Keratinocyte (primary cell): ENCODE measurements around the gene MORF4L1. TPM values are rescaled to one million over a fixed set of nuclear protein-coding genes. Genes with fewer than 3 reads are reported as not detected.
A peak's percentile ranks its signal among the peaks of the same experiment; 100 is the strongest.
"Not testable (repeated sequence)": the region's sequence is repeated elsewhere in the genome, so short reads cannot be mapped to it uniquely, and the experiment has no call there.

Experiments
- DNase-seq: peaks from one replicate; pipeline ENCODE4 v3.0.0-alpha.2; 2011; ENCODE audit warnings: low read depth, missing footprints, low spot score
- FAIRE-seq: peaks from 2 replicates; lab custom pipeline; 2011; peaks lifted over from hg19 to GRCh38; lab: Jason Lieb, UNC
- H2AFZ ChIP-seq: 2 replicates; pipeline ENCODE4 v1.6.0; 2012; ENCODE audit warnings: low read length, control low read depth, inconsistent platforms; ENCODE audit not compliant: control insufficient read depth
- H3K27ac ChIP-seq: 2 replicates; pipeline ENCODE4 v1.5.1; 2011; ENCODE audit warnings: low read length; ENCODE audit not compliant: control insufficient read depth, insufficient read depth
- H3K27me3 ChIP-seq: 3 replicates; pipeline ENCODE4 v1.6.0; 2011; ENCODE audit warnings: low read length; ENCODE audit not compliant: control insufficient read depth, insufficient read depth; ENCODE audit errors: extremely low read depth
- H3K36me3 ChIP-seq, 2 experiments: 2 replicates in 1 of 2; 3 replicates in 1 of 2; pipeline ENCODE4 v1.5.1; 2011; ENCODE audit warnings: low read length in 2 of 2, mild to moderate bottlenecking in 1 of 2; ENCODE audit not compliant: control insufficient read depth in 2 of 2, insufficient read depth in 2 of 2; ENCODE audit errors: extremely low read depth in 1 of 2
- H3K4me1 ChIP-seq: 3 replicates; pipeline ENCODE4 v1.5.1; 2011; ENCODE audit warnings: low read length; ENCODE audit not compliant: control insufficient read depth, insufficient read depth; ENCODE audit errors: extremely low read depth
- H3K4me2 ChIP-seq: 3 replicates; pipeline ENCODE4 v1.6.0; 2011; ENCODE audit warnings: low read depth, low read length; ENCODE audit not compliant: control insufficient read depth, insufficient read depth; ENCODE audit errors: extremely low read depth
- H3K4me3 ChIP-seq, 3 experiments: fragments of 200-600 bp in 1 of 3; sonication (generic) in 1 of 3; 2 replicates in 2 of 3; 3 replicates in 1 of 3; pipeline ENCODE4 v1.5.1; 2011 to 2016; ENCODE audit warnings: low read length in 3 of 3, mild to moderate bottlenecking in 3 of 3, control low read depth in 2 of 3, inconsistent platforms in 1 of 3, low read depth in 1 of 3, mixed read lengths in 1 of 3, mixed run types in 1 of 3, moderate library complexity in 1 of 3; ENCODE audit not compliant: control insufficient read depth in 2 of 3, insufficient read depth in 2 of 3; ENCODE audit errors: extremely low read depth in 1 of 3
- H3K79me2 ChIP-seq: 2 replicates; pipeline ENCODE4 v1.6.0; 2012; ENCODE audit warnings: low read length; ENCODE audit not compliant: control insufficient read depth, insufficient read depth
- H3K9ac ChIP-seq: 3 replicates; pipeline ENCODE4 v1.6.0; 2011; ENCODE audit warnings: low read length; ENCODE audit not compliant: control insufficient read depth, insufficient read depth; ENCODE audit errors: extremely low read depth
- H3K9me1 ChIP-seq: 3 replicates; pipeline ENCODE4 v1.6.0; 2011; ENCODE audit warnings: low read length; ENCODE audit not compliant: control insufficient read depth, insufficient read depth; ENCODE audit errors: extremely low read depth
- H3K9me3 ChIP-seq: 2 replicates; pipeline ENCODE4 v1.5.1; 2012; ENCODE audit warnings: low read depth, low read length; ENCODE audit not compliant: control insufficient read depth
- H4K20me1 ChIP-seq: 3 replicates; pipeline ENCODE4 v1.6.0; 2011; ENCODE audit warnings: low read length; ENCODE audit not compliant: control insufficient read depth, insufficient read depth; ENCODE audit errors: extremely low read depth
- CTCF ChIP-seq, 3 experiments: IDR thresholded peaks in 1 of 3; conservative IDR thresholded peaks in 1 of 3; optimal IDR thresholded peaks in 1 of 3; 2 replicates in 2 of 3; 3 replicates in 1 of 3; pipeline versions ENCODE3 to v1.5.1; 2011; ENCODE audit warnings: low read length in 3 of 3, mild to moderate bottlenecking in 3 of 3, moderate library complexity in 2 of 3, control low read depth in 1 of 3, inconsistent platforms in 1 of 3; ENCODE audit not compliant: insufficient read depth in 2 of 3; ENCODE audit errors: extremely low read depth in 1 of 3
- EZH2 ChIP-seq: IDR thresholded peaks from one replicate; pipeline ENCODE4 v1.6.1; 2012; ENCODE audit warnings: inconsistent platforms, mild to moderate bottlenecking, low read length, moderate library complexity
- dilution Hi-C: fragments of 300-500 bp; cut with MboI; formaldehyde crosslinking; loops from one replicate; pipeline ENCODE4 v1.7.0; 2020; ENCODE audit warnings: low sequenced_read_pairs; ENCODE audit not compliant: extremely low pct_ligation_motif_present
- polyA plus RNA-seq, 5 experiments: library from polyadenylated mRNA; depleted of rRNA in 3 of 5; stranded (reverse) in 3 of 5; stranded (forward) in 1 of 5; unstranded in 1 of 5; fragments of >200 nt; gene quantifications; 1 replicate in 1 of 5; 2 replicates in 3 of 5; 3 replicates in 1 of 5; pipeline versions ENCODE4 v1.2.1 to v1.2.3, GENCODE V29; 2011 to 2012; ENCODE audit warnings: missing spikeins in 2 of 5, low read depth in 1 of 5, low replicate concordance in 1 of 5

Gene MORF4L1
- polyA plus RNA-seq, 1 donor (not counting 4 experiments of a cell fraction or from before 2014, with no cell fraction given) = 281 TPM

GRCh38 chr15:78875107-78875914 lies 2.6 kb downstream of the MORF4L1 start:
- peaks cover 54% of the 10 kb centered on the region for H4K20me1 ChIP-seq
- H3K9me3 ChIP-seq = no peaks in the 10 kb centered on the region
- H3K4me2 ChIP-seq = peak overlapping the region; percentile 91
- peaks cover 72% of the 10 kb centered on the region for H3K79me2 ChIP-seq
- peaks cover 6% of the 10 kb centered on the region for H3K9me1 ChIP-seq
- TF ChIP-seq EZH2 = no peak
- no peak for TF ChIP-seq CTCF (optimal IDR thresholded peaks at IDR 0.05 in 1 of 3, IDR thresholded peaks at IDR 0.05 in 1 of 3, conservative IDR thresholded peaks at IDR 0.05 in 1 of 3; ENCODE audit: extremely low read depth in 1 of 3, insufficient read depth in 2 of 3, low read length in 3 of 3)
- FAIRE-seq = no peak
- peak overlapping the region; percentile 85 to 99 (median 97) for H3K4me3 ChIP-seq
- no peaks in the 10 kb centered on the region for H3K36me3 ChIP-seq
- peak overlapping the region; percentile 99 for H3K27ac ChIP-seq
- H3K27me3 ChIP-seq = no peaks in the 10 kb centered on the region
- DNase-seq = no peak
- dilution Hi-C loops = no loop called here
- peak overlapping the region; percentile 9 for H3K9ac ChIP-seq
- peaks cover 42% of the 10 kb centered on the region for H3K4me1 ChIP-seq
- no peak overlapping the region for H2AFZ ChIP-seq

DNA sequence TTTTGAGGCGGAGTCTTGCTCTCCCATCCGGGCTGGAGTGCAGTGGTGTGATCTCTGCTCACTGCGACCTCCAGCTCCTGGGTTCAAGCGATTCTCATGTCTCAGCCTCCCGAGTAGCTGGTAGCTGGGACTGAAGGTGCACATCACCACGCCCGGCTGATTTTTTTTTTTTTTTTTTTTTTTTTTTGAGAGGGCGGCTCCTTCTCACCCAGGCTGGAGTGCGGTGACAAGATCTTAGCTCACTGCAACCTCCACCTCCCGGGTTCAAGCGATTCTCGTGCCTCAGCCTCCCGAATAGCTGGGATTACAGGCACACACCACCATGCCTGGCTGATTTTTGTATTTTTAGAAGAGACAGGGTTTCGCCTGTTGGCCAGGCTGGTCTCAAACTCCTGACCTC lies 4.3 kb downstream of the MORF4L1 start:
- H3K9ac ChIP-seq, H3K9me1 ChIP-seq, H3K4me3 ChIP-seq, H3K36me3 ChIP-seq, DNase-seq, H3K4me2 ChIP-seq, dilution Hi-C loops, H2AFZ ChIP-seq, H3K27me3 ChIP-seq, H3K27ac ChIP-seq, FAIRE-seq, H3K9me3 ChIP-seq: not testable (repeated sequence)
- Histone ChIP-seq H3K79me2 (peaks cover 88% of the 10 kb centered on the region), H4K20me1 (peaks cover 64% of the 10 kb centered on the region), H3K4me1 (peaks cover 42% of the 10 kb centered on the region)
